Tibial artery (tissue), 4 donors: ENCODE results near the gene ADAMTS18.

Source experiments
- DNase-seq, 2 donors: peaks; one replicate each; pipeline ENCODE4 v3.0.0-alpha.2; 2019
- H3K27ac ChIP-seq, 2 donors: fragments of 200-600 bp; sonication (generic) in 1 of 2; 1 replicate in 1 of 2; 2 replicates in 1 of 2; pipeline ENCODE4 v1.5.1; 2018 to 2019; ENCODE audit warnings: mild to moderate bottlenecking in 1 of 2
- H3K27me3 ChIP-seq, 2 donors: fragments of 200-600 bp; sonication (generic) in 1 of 2; one replicate each; pipeline versions ENCODE4 v1.5.1 to v1.6.0; 2016 to 2019
- H3K36me3 ChIP-seq, 3 donors: fragments of 200-600 bp; sonication (generic) in 2 of 3; one replicate each; pipeline ENCODE4 v1.5.1; 2016 to 2019; ENCODE audit warnings: mild to moderate bottlenecking in 2 of 3
- H3K4me1 ChIP-seq, 4 donors: fragments of 200-600 bp; sonication (generic) in 2 of 4; 1 replicate in 3 of 4; 2 replicates in 1 of 4; pipeline ENCODE4 v1.5.1; 2016 to 2019
- H3K4me3 ChIP-seq, 2 donors: fragments of 200-600 bp; sonication (generic) in 1 of 2; 1 replicate in 1 of 2; 2 replicates in 1 of 2; pipeline ENCODE4 v1.5.1; 2018 to 2019; ENCODE audit warnings: mild to moderate bottlenecking in 2 of 2
- H3K9me3 ChIP-seq, 3 donors: fragments of 200-600 bp; sonication (generic) in 1 of 3; one replicate each; pipeline ENCODE4 v1.5.1; 2016 to 2019
- intact Hi-C: fragments of 100-400 bp; cut with DNase I; formaldehyde crosslinking; loops from one replicate; pipeline ENCODE4 v1.15.0; 2023; ENCODE audit warnings: low total_unique reads
- TF ChIP-seq, protein P1 (sequence below), 2 experiments: fragments of 200-600 bp in 1 of 2; fragments of 450-650 bp in 1 of 2; IDR thresholded peaks; one replicate each; pipeline ENCODE4 v1.5.1; 2017 to 2019; ENCODE audit warnings: antibody characterized with exemption in 2 of 2, mild to moderate bottlenecking in 1 of 2, moderate library complexity in 1 of 2

ADAMTS18 gene, protein sequence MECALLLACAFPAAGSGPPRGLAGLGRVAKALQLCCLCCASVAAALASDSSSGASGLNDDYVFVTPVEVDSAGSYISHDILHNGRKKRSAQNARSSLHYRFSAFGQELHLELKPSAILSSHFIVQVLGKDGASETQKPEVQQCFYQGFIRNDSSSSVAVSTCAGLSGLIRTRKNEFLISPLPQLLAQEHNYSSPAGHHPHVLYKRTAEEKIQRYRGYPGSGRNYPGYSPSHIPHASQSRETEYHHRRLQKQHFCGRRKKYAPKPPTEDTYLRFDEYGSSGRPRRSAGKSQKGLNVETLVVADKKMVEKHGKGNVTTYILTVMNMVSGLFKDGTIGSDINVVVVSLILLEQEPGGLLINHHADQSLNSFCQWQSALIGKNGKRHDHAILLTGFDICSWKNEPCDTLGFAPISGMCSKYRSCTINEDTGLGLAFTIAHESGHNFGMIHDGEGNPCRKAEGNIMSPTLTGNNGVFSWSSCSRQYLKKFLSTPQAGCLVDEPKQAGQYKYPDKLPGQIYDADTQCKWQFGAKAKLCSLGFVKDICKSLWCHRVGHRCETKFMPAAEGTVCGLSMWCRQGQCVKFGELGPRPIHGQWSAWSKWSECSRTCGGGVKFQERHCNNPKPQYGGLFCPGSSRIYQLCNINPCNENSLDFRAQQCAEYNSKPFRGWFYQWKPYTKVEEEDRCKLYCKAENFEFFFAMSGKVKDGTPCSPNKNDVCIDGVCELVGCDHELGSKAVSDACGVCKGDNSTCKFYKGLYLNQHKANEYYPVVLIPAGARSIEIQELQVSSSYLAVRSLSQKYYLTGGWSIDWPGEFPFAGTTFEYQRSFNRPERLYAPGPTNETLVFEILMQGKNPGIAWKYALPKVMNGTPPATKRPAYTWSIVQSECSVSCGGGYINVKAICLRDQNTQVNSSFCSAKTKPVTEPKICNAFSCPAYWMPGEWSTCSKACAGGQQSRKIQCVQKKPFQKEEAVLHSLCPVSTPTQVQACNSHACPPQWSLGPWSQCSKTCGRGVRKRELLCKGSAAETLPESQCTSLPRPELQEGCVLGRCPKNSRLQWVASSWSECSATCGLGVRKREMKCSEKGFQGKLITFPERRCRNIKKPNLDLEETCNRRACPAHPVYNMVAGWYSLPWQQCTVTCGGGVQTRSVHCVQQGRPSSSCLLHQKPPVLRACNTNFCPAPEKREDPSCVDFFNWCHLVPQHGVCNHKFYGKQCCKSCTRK (N-terminal part only)

DNA sequence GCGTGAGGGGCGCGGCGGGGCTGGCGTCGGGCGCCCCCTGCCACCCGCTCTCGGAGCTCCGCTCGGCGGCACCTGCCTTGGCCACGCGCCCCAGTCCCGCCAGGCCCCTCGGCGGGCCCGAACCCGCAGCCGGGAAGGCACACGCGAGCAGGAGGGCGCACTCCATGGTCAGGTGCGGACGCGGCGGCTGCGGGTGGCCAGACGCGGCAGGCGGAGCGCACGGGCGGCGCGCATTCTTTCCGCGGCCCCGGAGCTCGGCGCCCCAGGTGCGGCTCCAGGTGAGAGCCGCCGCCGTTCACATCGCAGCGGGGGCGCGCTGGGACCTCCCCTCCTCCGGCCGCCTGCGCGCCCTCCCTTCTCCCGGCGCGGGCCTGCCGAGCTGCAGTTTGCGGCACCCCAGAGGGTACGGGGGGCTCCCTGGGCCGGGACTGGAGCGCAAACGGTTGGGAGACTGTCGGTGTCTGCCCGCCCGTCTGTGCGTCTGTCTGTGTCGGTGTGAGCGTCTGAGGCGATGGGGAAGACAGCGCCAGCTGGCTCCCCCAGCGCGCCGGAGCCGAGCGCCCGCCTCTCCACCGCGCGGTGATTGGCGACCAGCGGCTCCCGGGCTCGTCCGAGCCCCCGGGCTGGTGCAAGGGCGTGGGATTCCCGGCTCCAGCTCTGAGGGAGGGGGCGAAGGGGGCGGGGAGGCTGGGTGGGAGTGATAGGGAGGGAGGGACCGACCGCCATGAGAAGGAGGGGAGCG is at the start of gene ADAMTS18:
Gene ADAMTS18, minus strand, starts transcription at position 505 of the 742 bp plus-strand sequence. Its CDS starts 339 bp downstream, at position 166.
- TF ChIP-seq, protein P1, sequence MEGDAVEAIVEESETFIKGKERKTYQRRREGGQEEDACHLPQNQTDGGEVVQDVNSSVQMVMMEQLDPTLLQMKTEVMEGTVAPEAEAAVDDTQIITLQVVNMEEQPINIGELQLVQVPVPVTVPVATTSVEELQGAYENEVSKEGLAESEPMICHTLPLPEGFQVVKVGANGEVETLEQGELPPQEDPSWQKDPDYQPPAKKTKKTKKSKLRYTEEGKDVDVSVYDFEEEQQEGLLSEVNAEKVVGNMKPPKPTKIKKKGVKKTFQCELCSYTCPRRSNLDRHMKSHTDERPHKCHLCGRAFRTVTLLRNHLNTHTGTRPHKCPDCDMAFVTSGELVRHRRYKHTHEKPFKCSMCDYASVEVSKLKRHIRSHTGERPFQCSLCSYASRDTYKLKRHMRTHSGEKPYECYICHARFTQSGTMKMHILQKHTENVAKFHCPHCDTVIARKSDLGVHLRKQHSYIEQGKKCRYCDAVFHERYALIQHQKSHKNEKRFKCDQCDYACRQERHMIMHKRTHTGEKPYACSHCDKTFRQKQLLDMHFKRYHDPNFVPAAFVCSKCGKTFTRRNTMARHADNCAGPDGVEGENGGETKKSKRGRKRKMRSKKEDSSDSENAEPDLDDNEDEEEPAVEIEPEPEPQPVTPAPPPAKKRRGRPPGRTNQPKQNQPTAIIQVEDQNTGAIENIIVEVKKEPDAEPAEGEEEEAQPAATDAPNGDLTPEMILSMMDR (IDR thresholded peaks at IDR 0.05): no peak
- intact Hi-C loops: no loop called here

DNA sequence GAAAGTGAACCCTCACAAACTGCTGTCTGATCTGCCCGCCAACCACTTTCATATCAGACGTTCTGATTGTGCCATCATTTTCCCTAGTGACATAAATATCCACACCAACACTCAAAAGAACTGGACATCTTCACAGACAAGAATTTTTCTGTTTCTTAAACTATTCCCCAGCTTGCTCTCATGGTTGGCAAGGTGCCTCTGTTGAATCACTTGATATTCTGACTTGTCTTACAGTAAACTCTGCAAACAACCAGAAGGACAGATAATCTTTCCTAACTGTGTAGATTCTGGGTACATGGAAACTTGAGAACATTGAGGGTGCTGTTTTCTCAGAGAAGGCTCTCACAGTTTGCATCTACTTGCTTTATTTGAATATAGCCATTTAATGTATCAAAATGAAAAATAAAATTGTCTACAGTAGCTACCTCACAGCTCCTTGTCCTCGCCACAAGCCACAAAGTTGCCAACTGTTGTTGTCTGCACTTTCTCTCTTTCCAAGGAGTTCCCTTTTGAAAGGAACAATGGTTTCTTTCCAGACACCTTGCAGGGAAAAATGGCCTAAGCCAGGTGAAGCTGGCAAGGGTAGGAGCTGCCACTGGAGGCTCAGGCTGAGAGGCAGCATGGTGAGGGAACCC is 46.0 kb upstream of the ADAMTS18 start:
- H3K4me1 ChIP-seq: no peaks in the 10 kb centered on the region
- no peak overlapping the region for H3K4me3 ChIP-seq
- no peaks in the 10 kb centered on the region for H3K27me3 ChIP-seq
- intact Hi-C loops: no loop called here
- no peaks in the 10 kb centered on the region for H3K36me3 ChIP-seq
- H3K27ac ChIP-seq: no peak overlapping the region
- DNase-seq: peak in 1 of 2 donors; percentile 26
- no peaks in the 10 kb centered on the region for H3K9me3 ChIP-seq
- TF ChIP-seq, protein P1 (IDR thresholded peaks at IDR 0.05): no peak

More for the DNA sequence above, at the start of gene ADAMTS18:
- H3K27ac ChIP-seq: no peak within 1 kb of the TSS
- H3K4me1 ChIP-seq: peaks cover 0 to 7% (median 0%) of the 10 kb centered on the region in 4 donors
- no peaks in the 10 kb centered on the region for H3K36me3 ChIP-seq
- H3K27me3 ChIP-seq: peaks cover 0 to 27% of the 10 kb centered on the region in 2 donors
- no peak within 1 kb of the TSS for H3K4me3 ChIP-seq
- DNase-seq: no peak
- H3K9me3 ChIP-seq: no peaks in the 10 kb centered on the region

DNA sequence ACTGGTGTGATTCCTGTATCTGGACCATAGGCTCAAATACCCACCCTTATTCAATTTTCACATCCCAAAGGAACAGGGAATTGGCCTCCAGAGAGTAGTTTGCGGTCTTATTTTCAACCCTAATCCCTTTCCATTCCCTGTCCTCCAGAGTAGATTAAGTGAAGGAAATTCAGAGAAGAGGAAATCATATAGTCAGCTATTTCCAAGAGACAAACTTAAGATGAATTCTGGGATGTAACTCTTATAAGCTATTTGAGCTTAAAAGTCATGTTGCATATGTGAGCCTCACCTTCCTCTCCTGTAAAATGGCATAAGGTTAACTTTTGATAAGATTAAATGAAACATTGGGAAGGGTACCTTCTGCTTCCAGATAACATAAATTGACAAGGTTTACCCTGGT is 37.4 kb upstream of the ADAMTS18 start:
- no peaks in the 10 kb centered on the region for H3K4me1 ChIP-seq
- H3K4me3 ChIP-seq: no peak overlapping the region
- peaks cover 0 to 3% of the 10 kb centered on the region in 2 donors for H3K27me3 ChIP-seq
- DNase-seq: no peak
- intact Hi-C loops: no loop called here
- no peak overlapping the region for H3K27ac ChIP-seq
- TF ChIP-seq, protein P1 (IDR thresholded peaks at IDR 0.05): no peak
- H3K36me3 ChIP-seq: no peaks in the 10 kb centered on the region
- no peaks in the 10 kb centered on the region for H3K9me3 ChIP-seq

DNA sequence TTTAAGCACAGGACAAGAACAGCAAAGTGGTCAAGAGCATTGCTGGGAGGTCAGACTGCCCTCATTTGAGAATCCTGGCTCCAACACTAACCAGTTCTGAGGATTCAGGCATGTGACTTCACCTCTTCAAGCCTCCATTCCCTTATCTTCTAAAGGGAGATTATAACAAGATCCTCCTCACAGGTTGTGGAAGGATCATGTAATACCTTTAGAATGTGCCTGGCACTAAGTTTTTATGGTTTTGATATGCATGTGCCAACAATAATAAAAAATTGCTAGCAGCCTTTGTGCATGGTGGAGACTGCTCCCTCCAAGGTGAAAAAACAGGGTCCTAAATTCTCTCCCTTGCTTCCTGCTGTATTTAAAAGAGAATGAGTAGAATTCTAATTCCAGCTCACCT is 36.0 kb upstream of the ADAMTS18 start:
- Histone ChIP-seq H3K27ac (no peak overlapping the region), H3K9me3 (no peaks in the 10 kb centered on the region), H3K4me3 (no peak overlapping the region), H3K27me3 (peaks cover 0 to 3% of the 10 kb centered on the region in 2 donors), H3K36me3 (no peaks in the 10 kb centered on the region), H3K4me1 (no peaks in the 10 kb centered on the region)
- TF ChIP-seq, protein P1 (IDR thresholded peaks at IDR 0.05): no peak
- DNase-seq: no peak
- intact Hi-C loops: no loop called here
